Ovary (tissue), 9 donors: Measurements from ENCODE around the gene SIK2. TPM values are rescaled to one million over a fixed set of nuclear protein-coding genes. Genes with fewer than 3 reads are reported as not detected.

Experiments used
- DNase-seq, 5 donors: peaks; one replicate each; pipeline ENCODE4 v3.0.0-alpha.2; 2019 to 2020
- H3K27ac ChIP-seq, 2 donors: fragments of 200-600 bp; one replicate each; pipeline versions ENCODE4 v1.5.1 to v1.8.0; 2019 to 2022
- H3K27me3 ChIP-seq: fragments of 200-600 bp; one replicate; pipeline ENCODE4 v1.8.0; 2022
- H3K36me3 ChIP-seq: fragments of 200-600 bp; sonication (generic); one replicate; pipeline ENCODE4 v1.5.1; 2019
- H3K4me1 ChIP-seq: one replicate; pipeline ENCODE4 v1.8.1; 2013; ENCODE audit warnings: mild to moderate bottlenecking, moderate library complexity; ENCODE audit not compliant: insufficient read depth
- H3K4me3 ChIP-seq: fragments of 200-600 bp; sonication (generic); one replicate; pipeline ENCODE4 v1.5.1; 2017
- H3K9me3 ChIP-seq, 2 donors: fragments of 200-600 bp in 1 of 2; sonication (generic) in 1 of 2; one replicate each; pipeline versions ENCODE4 v1.5.1 to v1.8.1; 2013 to 2019; ENCODE audit warnings: mild to moderate bottlenecking in 1 of 2, moderate library complexity in 1 of 2
- EP300 ChIP-seq: sonication (generic); formaldehyde crosslinking; IDR thresholded peaks from one replicate; pipeline ENCODE4 v1.6.1; 2017; ENCODE audit warnings: antibody characterized with exemption
- POLR2A ChIP-seq: fragments of 450-650 bp; IDR thresholded peaks from one replicate; pipeline ENCODE4 v1.6.1; 2017; ENCODE audit warnings: antibody characterized with exemption, mild to moderate bottlenecking, moderate library complexity
- WGBS, 3 donors: extraction: QIAGEN DNeasy Blood & Tissue Kit in 1 of 3; methylation state at CpG; one replicate each; pipeline versions ENCODE4 v1.1.5 to v1.1.7; 2013 to 2017; 5-methylcytosine and 5-hydroxymethylcytosine counted together
- intact Hi-C, 4 donors: fragments of 100-400 bp; cut with DNase I; formaldehyde crosslinking; loops; one replicate each; pipeline versions ENCODE4 v1.11.0 to v1.15.1; 2022 to 2023
- polyA plus RNA-seq, 2 donors: library from polyadenylated mRNA; stranded (reverse); fragments of 200-250 nt in 1 of 2; fragments of 350-450 nt in 1 of 2; fragmentation: Illumina TruSeq in 1 of 2; extraction: RNeasy Lipid Tissue Mini Kit (QIAGEN cat#74804) in 1 of 2; gene quantifications; one replicate each; pipeline ENCODE4 v1.2.3, GENCODE V29; 2013 to 2014
- total RNA-seq, 7 donors: library from RNA; depleted of rRNA in 2 of 7; stranded (reverse); fragments of >200 nt in 2 of 7; fragmentation: NEBNext Ultra II Directional in 3 of 7; extraction: Animal tissue kit (Norgen Biotek cat#: 25700) in 3 of 7; gene quantifications; one replicate each; pipeline versions ENCODE4 v1.1.0 to v1.2.4, GENCODE V29; 2016 to 2023
- TF ChIP-seq, protein P1 (sequence below), 3 donors: fragments of 450-650 bp in 2 of 3; fragments of 200-600 bp in 1 of 3; IDR thresholded peaks; one replicate each; pipeline versions ENCODE4 v1.5.1 to v1.8.0; 2016 to 2022; ENCODE audit warnings: antibody characterized with exemption in 3 of 3, mild to moderate bottlenecking in 1 of 3
- donor health status: DM: no; HTN: no; CAD: no; lungs with moderate emphysema.
- donor health status: DM: no; HTN: no; CAD: no.
- donor health status: Bipolar disorder and iron deficiency.
- donor health status: DM: yes; HTN: yes; CAD: no.
- donor health status: DM: no; HTN: no; CAD: no.
- donor health status: DM: yes; HTN: yes; CAD: no.

The SIK2 gene
- total and polyA plus RNA-seq, 9 donors = 13.7 to 50.5 (median 26.8) TPM

DNA sequence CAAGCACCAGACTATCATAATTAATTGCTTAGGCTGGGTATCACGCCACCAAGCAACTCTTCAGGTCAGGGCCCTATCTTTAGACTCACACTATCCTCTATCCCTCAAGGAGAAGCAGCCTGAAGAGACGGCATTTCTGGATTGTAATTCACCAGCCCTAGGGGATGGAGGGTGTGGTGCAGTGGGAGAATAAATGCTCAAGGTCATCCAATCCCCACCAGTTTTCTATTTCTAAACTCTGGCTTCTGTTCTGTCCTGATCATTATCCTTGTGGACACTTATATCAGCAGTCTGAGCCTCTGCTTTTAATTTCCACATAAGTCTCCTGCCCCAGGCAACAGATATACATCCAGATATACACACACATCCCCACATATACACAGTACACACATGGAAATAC is 13.1 kb upstream of the SIK2 start:
- peak overlapping the region in 1 of 2 donors; percentile 46 for H3K27ac ChIP-seq
- no peak overlapping the region for H3K4me3 ChIP-seq
- H3K9me3 ChIP-seq = no peaks in the 10 kb centered on the region
- H3K4me1 ChIP-seq = peaks cover 3% of the 10 kb centered on the region
- intact Hi-C loops = no loop called here
- TF ChIP-seq, protein P1, sequence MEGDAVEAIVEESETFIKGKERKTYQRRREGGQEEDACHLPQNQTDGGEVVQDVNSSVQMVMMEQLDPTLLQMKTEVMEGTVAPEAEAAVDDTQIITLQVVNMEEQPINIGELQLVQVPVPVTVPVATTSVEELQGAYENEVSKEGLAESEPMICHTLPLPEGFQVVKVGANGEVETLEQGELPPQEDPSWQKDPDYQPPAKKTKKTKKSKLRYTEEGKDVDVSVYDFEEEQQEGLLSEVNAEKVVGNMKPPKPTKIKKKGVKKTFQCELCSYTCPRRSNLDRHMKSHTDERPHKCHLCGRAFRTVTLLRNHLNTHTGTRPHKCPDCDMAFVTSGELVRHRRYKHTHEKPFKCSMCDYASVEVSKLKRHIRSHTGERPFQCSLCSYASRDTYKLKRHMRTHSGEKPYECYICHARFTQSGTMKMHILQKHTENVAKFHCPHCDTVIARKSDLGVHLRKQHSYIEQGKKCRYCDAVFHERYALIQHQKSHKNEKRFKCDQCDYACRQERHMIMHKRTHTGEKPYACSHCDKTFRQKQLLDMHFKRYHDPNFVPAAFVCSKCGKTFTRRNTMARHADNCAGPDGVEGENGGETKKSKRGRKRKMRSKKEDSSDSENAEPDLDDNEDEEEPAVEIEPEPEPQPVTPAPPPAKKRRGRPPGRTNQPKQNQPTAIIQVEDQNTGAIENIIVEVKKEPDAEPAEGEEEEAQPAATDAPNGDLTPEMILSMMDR (IDR thresholded peaks at IDR 0.05) = peak in 1 of 3 donors; percentile 23
- TF ChIP-seq POLR2A (no peak), EP300 (no peak)
- no peaks in the 10 kb centered on the region for H3K36me3 ChIP-seq
- WGBS, 3 donors = 50 to 60% (median 50%) methylated on average over 2 of the region's 2 CpGs
- no peak for DNase-seq
- no peaks in the 10 kb centered on the region for H3K27me3 ChIP-seq

DNA sequence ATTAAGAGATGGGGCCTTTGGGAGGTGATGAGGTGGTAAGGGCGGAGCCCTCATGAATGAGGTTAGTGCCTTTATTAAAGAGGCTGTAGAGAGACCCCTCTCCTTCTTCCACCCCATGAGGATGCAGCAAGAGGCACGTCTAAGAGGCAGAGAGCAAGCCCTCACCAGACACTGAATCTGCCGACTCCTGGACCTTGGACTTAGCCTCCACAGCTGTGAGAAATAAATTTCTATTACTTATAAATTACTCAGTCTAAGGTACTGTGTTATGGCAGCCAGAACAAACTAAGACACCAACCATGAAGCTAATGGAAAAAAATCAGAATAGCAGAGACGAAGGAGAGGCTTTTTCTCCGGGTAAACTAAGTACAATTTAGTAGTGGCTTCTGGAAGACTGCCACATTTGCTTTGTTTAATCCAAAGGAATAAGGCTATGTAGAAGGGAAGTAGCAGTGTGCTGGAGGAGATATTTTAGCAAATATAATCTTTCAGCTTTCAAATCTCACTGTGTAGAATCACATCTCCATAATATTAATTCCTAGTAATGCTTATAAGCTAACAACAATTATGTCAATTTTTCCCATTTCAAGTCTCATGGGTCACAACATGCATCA is 12.3 kb upstream of the SIK2 start:
- H3K9me3 ChIP-seq = no peaks in the 10 kb centered on the region
- DNase-seq = no peak
- TF ChIP-seq, protein P1 (IDR thresholded peaks at IDR 0.05) = no peak
- TF ChIP-seq POLR2A (no peak), EP300 (no peak)
- peaks cover 3% of the 10 kb centered on the region for H3K4me1 ChIP-seq
- no peak overlapping the region for H3K4me3 ChIP-seq
- WGBS, 3 donors = 40 to 45% (median 41%) methylated on average over 5 of the region's 5 CpGs
- H3K27me3 ChIP-seq = no peaks in the 10 kb centered on the region
- intact Hi-C loops = no loop called here
- peak overlapping the region in 1 of 2 donors; percentile 30 for H3K27ac ChIP-seq
- H3K36me3 ChIP-seq = no peaks in the 10 kb centered on the region

DNA sequence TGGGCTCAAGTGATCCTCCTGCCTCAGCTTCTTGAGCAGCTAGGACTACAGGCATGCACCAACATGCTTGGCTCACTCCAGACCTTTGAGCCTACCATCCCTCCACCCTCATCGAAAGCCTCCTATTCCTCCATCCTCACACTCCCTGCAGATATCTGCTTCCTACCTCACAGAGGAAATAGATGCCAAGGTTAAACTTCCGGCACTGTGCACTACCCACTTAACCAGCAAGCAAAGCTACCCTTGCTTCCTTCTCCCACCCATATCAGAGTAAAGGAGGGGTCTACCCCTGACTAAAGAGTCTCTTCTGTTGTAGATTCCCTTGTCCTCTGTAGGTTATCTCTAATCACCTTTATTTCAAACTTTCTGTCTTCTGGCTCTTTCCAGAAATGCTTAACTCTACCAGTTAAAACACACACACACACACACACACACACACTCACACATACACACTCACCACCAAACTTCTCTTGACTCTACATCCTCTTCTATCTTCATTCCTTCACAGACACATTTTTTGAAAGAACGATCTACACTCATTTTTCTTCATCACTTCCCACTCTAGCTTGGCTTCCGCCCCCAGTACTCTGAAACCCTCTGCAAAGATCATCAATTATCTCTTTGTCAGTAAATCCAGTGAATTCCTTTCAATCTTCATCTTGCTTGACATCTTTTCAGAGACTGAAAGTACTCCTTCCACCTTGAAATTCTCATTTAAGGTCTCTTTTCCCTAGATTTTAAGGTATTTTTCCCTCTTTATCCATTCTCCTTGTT is 10.9 kb upstream of the SIK2 start:
- H3K27ac ChIP-seq = no peak overlapping the region
- no peaks in the 10 kb centered on the region for H3K36me3 ChIP-seq
- H3K4me3 ChIP-seq = no peak overlapping the region
- H3K27me3 ChIP-seq = no peaks in the 10 kb centered on the region
- TF ChIP-seq, protein P1 (IDR thresholded peaks at IDR 0.05) = no peak
- no peak for TF ChIP-seq EP300
- peaks cover 3% of the 10 kb centered on the region for H3K4me1 ChIP-seq
- intact Hi-C loops = no loop called here
- no peak for DNase-seq
- no peaks in the 10 kb centered on the region for H3K9me3 ChIP-seq
- 75 to 80% (median 80%) methylated on average over 4 of the region's 4 CpGs for WGBS, 3 donors

DNA sequence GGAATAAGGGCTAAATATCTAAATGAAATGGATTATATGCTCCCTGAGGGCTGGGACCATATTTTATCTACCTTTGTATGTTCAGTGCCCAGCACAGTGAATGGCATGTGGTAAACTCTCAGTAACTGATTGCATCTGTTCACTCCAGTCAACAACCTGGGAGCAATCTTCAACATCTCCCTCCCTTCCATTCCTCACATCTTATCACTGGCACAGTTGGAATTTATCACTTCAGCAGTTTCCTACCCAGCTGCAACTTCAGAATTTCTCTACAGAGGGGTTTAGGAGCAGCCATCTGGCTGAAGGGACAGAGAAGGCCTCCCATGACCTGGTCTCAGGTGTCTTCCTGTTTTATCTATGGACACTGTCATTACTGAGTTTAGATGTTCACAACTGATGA is 9.8 kb upstream of the SIK2 start:
- Histone ChIP-seq H3K4me1 (peaks cover 3% of the 10 kb centered on the region), H3K27ac (no peak overlapping the region), H3K27me3 (no peaks in the 10 kb centered on the region), H3K9me3 (no peaks in the 10 kb centered on the region), H3K4me3 (no peak overlapping the region), H3K36me3 (no peaks in the 10 kb centered on the region)
- no peak for TF ChIP-seq EP300
- TF ChIP-seq, protein P1 (IDR thresholded peaks at IDR 0.05) = no peak
- no peak for TF ChIP-seq POLR2A
- intact Hi-C loops = no loop called here
- no peak for DNase-seq
